ENCODE measurements around the gene SYNPR.

- TF ChIP-seq CTCF (IDR thresholded peaks at IDR 0.05) (no peak), POLR2A (IDR thresholded peaks at IDR 0.05) (no peak)
These were observed 152.8 kb downstream of the SYNPR start for GRCh38 chr3:63430875-63431274.

Measured in heart left ventricle (tissue), 13 donors.